ENCODE data around the gene PCARE. TPM values are rescaled to one million over a fixed set of nuclear protein-coding genes. Genes with fewer than 3 reads are reported as not detected.

PCARE gene
- total RNA-seq, 1 experiment from 2014 or later, result not detected

- no peak for DNase-seq (ENCODE audit: low read depth in 1 of 2, low spot score in 2 of 2)
- Histone ChIP-seq H3K4me1 (replicated peaks) (no peaks in the 10 kb centered on the region), H3K4me3 (no peak overlapping the region), H3K27ac (no peak overlapping the region), H3K36me3 (no peaks in the 10 kb centered on the region), H3K27me3 (replicated peaks) (no peaks in the 10 kb centered on the region), H3K9me3 (replicated peaks) (no peaks in the 10 kb centered on the region)
These were observed 21.5 kb downstream of the PCARE start for GRCh38 chr2:29052807-29053206.

DNA sequence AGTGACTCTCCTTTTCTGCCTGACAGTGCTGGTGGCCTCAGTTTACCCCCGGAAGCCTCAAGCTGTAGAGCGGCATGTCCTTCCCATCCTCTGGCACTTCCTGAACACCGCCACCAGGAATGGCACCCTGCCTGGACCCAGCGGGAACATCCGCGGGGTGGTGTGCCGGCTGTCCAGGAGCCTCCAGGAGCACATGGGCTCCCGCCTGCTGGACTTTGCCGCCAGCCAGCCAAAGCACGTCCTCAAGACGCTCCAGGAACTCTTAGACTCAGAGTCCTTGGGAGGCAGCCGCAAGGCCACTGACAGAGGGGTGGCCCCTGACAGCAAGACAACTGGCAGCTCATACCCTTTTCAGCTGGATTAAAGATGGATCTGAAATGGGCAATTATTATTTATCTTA, 22.6 kb downstream of the PCARE start:
- H3K36me3 ChIP-seq, result no peaks in the 10 kb centered on the region
- no peak overlapping the region for H3K4me3 ChIP-seq
- H3K27ac ChIP-seq, result no peak overlapping the region
- no peak for DNase-seq (ENCODE audit: low read depth in 1 of 2, low spot score in 2 of 2)
- no peaks in the 10 kb centered on the region for H3K4me1 ChIP-seq (replicated peaks)
- no peaks in the 10 kb centered on the region for H3K9me3 ChIP-seq (replicated peaks)
- no peaks in the 10 kb centered on the region for H3K27me3 ChIP-seq (replicated peaks)

DNA sequence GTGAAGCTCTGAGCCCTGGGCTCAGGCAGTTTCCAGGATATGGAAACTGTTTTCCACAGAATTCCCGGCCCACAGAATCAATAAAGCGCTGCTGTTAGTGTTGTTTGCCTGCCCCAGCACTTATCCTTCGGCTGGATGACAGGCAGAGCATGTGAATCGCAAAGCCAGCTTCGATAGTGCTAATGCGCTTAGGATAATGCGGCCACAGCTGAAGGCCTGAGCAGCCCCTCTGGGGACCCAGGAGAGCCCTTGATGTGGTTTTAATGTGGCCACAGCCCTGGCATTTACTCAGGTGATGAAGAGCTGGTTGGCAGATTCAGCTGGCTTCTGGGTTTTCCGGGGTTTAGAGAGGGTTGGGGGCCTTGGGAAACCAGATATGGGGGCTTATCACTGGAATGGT, 23.7 kb downstream of the PCARE start:
- no peak for DNase-seq (ENCODE audit: low read depth in 1 of 2, low spot score in 2 of 2)
- H3K36me3 ChIP-seq, result no peaks in the 10 kb centered on the region
- H3K4me3 ChIP-seq, result no peak overlapping the region
- H3K9me3 ChIP-seq (replicated peaks), result no peaks in the 10 kb centered on the region
- H3K27ac ChIP-seq, result no peak overlapping the region
- H3K4me1 ChIP-seq (replicated peaks), result no peaks in the 10 kb centered on the region
- no peaks in the 10 kb centered on the region for H3K27me3 ChIP-seq (replicated peaks)

GRCh38 chr2:29047083-29047845, 27.1 kb downstream of the PCARE start:
- H3K4me3 ChIP-seq, result no peak overlapping the region
- H3K27ac ChIP-seq, result no peak overlapping the region
- no peaks in the 10 kb centered on the region for H3K36me3 ChIP-seq
- no peaks in the 10 kb centered on the region for H3K9me3 ChIP-seq (replicated peaks)
- DNase-seq (ENCODE audit: low read depth in 1 of 2, low spot score in 2 of 2), result no peak
- H3K27me3 ChIP-seq (replicated peaks), result no peaks in the 10 kb centered on the region
- H3K4me1 ChIP-seq (replicated peaks), result no peaks in the 10 kb centered on the region

DNA sequence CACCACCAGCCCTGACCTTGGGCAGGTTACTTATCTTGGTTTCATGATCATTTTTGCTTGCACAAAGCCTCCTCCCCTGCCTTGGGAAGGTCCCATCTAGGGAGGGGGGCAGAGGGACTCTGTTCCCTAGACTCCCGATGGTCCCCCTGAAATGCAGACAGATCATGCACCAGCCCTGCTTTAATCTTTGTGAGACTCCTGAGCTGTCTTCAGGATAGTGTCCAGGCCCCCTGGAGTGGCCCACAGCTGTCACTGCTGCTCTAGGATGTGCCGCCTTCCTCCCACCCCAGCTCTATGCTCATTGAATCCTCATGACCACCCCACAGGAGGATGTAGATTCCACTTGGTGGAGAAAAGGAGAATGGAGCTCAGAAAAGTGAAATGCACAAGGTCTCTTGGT, 28.0 kb downstream of the PCARE start:
- H3K9me3 ChIP-seq (replicated peaks), result no peaks in the 10 kb centered on the region
- no peak for DNase-seq (ENCODE audit: low read depth in 1 of 2, low spot score in 2 of 2)
- H3K36me3 ChIP-seq, result no peaks in the 10 kb centered on the region
- no peaks in the 10 kb centered on the region for H3K4me1 ChIP-seq (replicated peaks)
- no peak overlapping the region for H3K4me3 ChIP-seq
- H3K27ac ChIP-seq, result no peak overlapping the region
- H3K27me3 ChIP-seq (replicated peaks), result no peaks in the 10 kb centered on the region

GRCh38 chr2:29044459-29044858, 29.9 kb downstream of the PCARE start:
- Histone ChIP-seq H3K4me1 (replicated peaks) (no peaks in the 10 kb centered on the region), H3K4me3 (no peak overlapping the region), H3K9me3 (replicated peaks) (no peaks in the 10 kb centered on the region), H3K27ac (no peak overlapping the region), H3K36me3 (no peaks in the 10 kb centered on the region), H3K27me3 (replicated peaks) (no peaks in the 10 kb centered on the region)
- DNase-seq (ENCODE audit: low read depth in 1 of 2, low spot score in 2 of 2), result no peak

- no peaks in the 10 kb centered on the region for H3K4me1 ChIP-seq (replicated peaks)
- H3K27me3 ChIP-seq (replicated peaks), result no peaks in the 10 kb centered on the region
- H3K27ac ChIP-seq, result no peak overlapping the region
- DNase-seq (ENCODE audit: low read depth in 1 of 2, low spot score in 2 of 2), result no peak
- H3K36me3 ChIP-seq, result no peaks in the 10 kb centered on the region
- no peaks in the 10 kb centered on the region for H3K9me3 ChIP-seq (replicated peaks)
- H3K4me3 ChIP-seq, result no peak overlapping the region
These were observed 31.7 kb downstream of the PCARE start for GRCh38 chr2:29042561-29043075.

DNA sequence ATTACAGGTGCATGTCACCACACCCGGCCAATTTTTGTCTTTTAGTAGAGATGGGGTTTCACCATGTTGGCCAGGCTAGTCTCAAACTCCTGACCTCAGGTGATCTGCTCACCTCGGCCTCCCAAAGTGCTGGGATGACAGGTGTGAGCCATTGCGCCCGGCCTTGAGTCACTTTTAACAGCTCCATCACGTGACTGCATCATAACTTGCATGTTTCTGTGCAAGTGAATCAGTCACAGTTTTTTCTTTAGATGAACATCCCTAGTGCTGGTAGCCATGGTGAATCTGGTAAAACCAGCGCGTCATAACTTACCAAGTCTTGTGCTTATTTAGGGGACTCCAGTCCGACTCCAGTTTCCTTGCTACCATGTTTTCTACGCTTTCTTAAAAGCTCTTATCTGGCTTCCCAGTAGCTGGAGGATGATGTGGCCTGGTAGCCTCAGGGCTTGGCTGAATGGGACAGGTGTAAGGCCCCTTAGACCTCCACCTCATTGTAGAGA, 33.1 kb downstream of the PCARE start:
- no peak overlapping the region for H3K4me3 ChIP-seq
- no peaks in the 10 kb centered on the region for H3K4me1 ChIP-seq (replicated peaks)

DNA sequence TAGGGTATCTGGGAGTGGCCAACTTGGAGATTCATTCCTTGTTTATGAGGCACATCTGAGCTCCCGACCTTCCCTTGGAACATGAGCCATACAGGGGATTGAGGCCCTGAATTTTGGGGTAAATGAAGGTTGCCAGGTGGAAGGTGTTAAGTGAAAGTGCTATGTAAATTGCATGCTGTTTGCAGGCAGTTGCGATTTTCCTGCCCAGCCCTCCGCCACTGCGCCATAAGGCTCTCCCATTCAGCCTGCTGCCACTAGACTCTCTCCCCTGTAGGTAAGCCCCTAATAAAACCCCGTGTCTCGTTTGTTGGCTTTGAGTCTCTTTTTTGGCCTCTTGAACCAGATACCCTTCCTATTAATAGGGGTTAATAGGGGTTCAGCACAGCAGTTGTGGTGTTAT, 33.8 kb downstream of the PCARE start:
- Histone ChIP-seq H3K27ac (no peak overlapping the region), H3K36me3 (no peaks in the 10 kb centered on the region), H3K4me3 (no peak overlapping the region), H3K9me3 (replicated peaks) (no peaks in the 10 kb centered on the region; the same call in 1 of the 2 replicates), H3K4me1 (replicated peaks) (no peaks in the 10 kb centered on the region), H3K27me3 (replicated peaks) (no peaks in the 10 kb centered on the region)
- no peak for DNase-seq (ENCODE audit: low read depth in 1 of 2, low spot score in 2 of 2)

More for the DNA sequence above, 33.1 kb downstream of the PCARE start:
- no peaks in the 10 kb centered on the region for H3K27me3 ChIP-seq (replicated peaks)
- no peaks in the 10 kb centered on the region for H3K36me3 ChIP-seq
- H3K9me3 ChIP-seq (replicated peaks), result no peaks in the 10 kb centered on the region; the same call in 1 of the 2 replicates
- H3K27ac ChIP-seq, result no peak overlapping the region
- DNase-seq (ENCODE audit: low read depth in 1 of 2, low spot score in 2 of 2), result no peak

GRCh38 chr2:29039718-29040480, 34.4 kb downstream of the PCARE start:
- Histone ChIP-seq H3K27me3 (replicated peaks) (no peaks in the 10 kb centered on the region), H3K9me3 (replicated peaks) (no peaks in the 10 kb centered on the region; the same call in 1 of the 2 replicates), H3K4me3 (no peak overlapping the region), H3K27ac (no peak overlapping the region), H3K36me3 (no peaks in the 10 kb centered on the region), H3K4me1 (replicated peaks) (no peaks in the 10 kb centered on the region)
- DNase-seq (ENCODE audit: low read depth in 1 of 2, low spot score in 2 of 2), result no peak

GRCh38 chr2:29035016-29035745, 39.1 kb downstream of the PCARE start:
- Histone ChIP-seq H3K4me1 (replicated peaks) (peaks cover 18% of the 10 kb centered on the region), H3K36me3 (no peaks in the 10 kb centered on the region), H3K27me3 (replicated peaks) (no peaks in the 10 kb centered on the region), H3K27ac (no peak overlapping the region), H3K4me3 (no peak overlapping the region), H3K9me3 (replicated peaks) (no peaks in the 10 kb centered on the region; the same call in 1 of the 2 replicates)
- DNase-seq (ENCODE audit: low read depth in 1 of 2, low spot score in 2 of 2), result no peak

GRCh38 chr2:29033656-29034055, 40.7 kb downstream of the PCARE start:
- H3K9me3 ChIP-seq (replicated peaks), result no peaks in the 10 kb centered on the region; the same call in 1 of the 2 replicates
- H3K4me1 ChIP-seq (replicated peaks), result peaks cover 18% of the 10 kb centered on the region
- no peaks in the 10 kb centered on the region for H3K27me3 ChIP-seq (replicated peaks)
- no peak for DNase-seq (ENCODE audit: low read depth in 1 of 2, low spot score in 2 of 2)
- no peaks in the 10 kb centered on the region for H3K36me3 ChIP-seq
- H3K4me3 ChIP-seq, result no peak overlapping the region
- no peak overlapping the region for H3K27ac ChIP-seq

GRCh38 chr2:29033172-29033571, 41.2 kb downstream of the PCARE start:
- peak overlapping the region; percentile 47 for H3K27ac ChIP-seq
- H3K27me3 ChIP-seq (replicated peaks), result no peaks in the 10 kb centered on the region
- peak; percentile 61 to 63 for DNase-seq (ENCODE audit: low read depth in 1 of 2, low spot score in 2 of 2)
- H3K4me3 ChIP-seq, result no peak overlapping the region
- peaks cover 18% of the 10 kb centered on the region for H3K4me1 ChIP-seq (replicated peaks)
- H3K36me3 ChIP-seq, result no peaks in the 10 kb centered on the region
- H3K9me3 ChIP-seq (replicated peaks), result no peaks in the 10 kb centered on the region; the same call in 1 of the 2 replicates

All from SJSA1 (cell line).